OCI-LY3 (cell line): ENCODE data around the gene NAPB.

Experiments used
- EZH2phosphoT487 ChIP-seq: fragments of 200-600 bp; shearing (Covaris generic); IDR thresholded peaks from 2 replicates; pipeline ENCODE4 v1.6.1; 2018; ENCODE audit warnings: antibody characterized with exemption, mixed run types, low read depth
- TF ChIP-seq, protein P1 (sequence below): fragments of 200-600, 300-600 bp; sonication (generic); IDR thresholded peaks from 2 replicates; pipeline ENCODE4 v1.5.1; 2014; ENCODE audit warnings: antibody characterized with exemption, low read length, low read depth

GRCh38 chr20:23358563-23358906, 62.8 kb downstream of the NAPB start:
- TF ChIP-seq, protein P1, sequence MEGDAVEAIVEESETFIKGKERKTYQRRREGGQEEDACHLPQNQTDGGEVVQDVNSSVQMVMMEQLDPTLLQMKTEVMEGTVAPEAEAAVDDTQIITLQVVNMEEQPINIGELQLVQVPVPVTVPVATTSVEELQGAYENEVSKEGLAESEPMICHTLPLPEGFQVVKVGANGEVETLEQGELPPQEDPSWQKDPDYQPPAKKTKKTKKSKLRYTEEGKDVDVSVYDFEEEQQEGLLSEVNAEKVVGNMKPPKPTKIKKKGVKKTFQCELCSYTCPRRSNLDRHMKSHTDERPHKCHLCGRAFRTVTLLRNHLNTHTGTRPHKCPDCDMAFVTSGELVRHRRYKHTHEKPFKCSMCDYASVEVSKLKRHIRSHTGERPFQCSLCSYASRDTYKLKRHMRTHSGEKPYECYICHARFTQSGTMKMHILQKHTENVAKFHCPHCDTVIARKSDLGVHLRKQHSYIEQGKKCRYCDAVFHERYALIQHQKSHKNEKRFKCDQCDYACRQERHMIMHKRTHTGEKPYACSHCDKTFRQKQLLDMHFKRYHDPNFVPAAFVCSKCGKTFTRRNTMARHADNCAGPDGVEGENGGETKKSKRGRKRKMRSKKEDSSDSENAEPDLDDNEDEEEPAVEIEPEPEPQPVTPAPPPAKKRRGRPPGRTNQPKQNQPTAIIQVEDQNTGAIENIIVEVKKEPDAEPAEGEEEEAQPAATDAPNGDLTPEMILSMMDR: no peak
- TF ChIP-seq EZH2phosphoT487: no peak
